ENCODE measurements around the gene CRYBA2.

CRYBA2 gene

DNA sequence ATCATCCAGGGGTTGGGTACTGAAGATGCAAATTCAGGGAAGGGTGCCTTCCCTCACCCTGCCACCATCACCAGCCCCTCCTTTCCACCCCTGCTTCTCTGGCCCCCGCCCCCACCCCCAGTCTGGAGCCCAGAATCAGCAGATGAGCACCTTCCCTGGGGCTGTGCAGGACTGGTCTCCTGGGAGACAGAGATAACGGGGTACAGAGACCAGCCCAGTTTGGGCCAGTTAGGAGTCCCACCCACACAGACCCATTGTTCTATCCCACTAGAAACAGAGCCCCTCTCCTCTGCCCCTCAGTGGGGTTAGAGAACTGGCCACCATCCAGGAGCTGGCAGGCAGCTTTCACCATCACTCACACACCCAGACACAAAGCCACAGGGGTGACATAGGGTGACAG, 4.5 kb upstream of the CRYBA2 start:
- no peaks in the 10 kb centered on the region for H3K9me3 ChIP-seq
- peaks cover 100% of the 10 kb centered on the region for H3K27me3 ChIP-seq
- H3K4me3 ChIP-seq (ENCODE audit: low read depth in 1 of 2, low read length in 1 of 2): no peak overlapping the region
- TF ChIP-seq, protein P1, sequence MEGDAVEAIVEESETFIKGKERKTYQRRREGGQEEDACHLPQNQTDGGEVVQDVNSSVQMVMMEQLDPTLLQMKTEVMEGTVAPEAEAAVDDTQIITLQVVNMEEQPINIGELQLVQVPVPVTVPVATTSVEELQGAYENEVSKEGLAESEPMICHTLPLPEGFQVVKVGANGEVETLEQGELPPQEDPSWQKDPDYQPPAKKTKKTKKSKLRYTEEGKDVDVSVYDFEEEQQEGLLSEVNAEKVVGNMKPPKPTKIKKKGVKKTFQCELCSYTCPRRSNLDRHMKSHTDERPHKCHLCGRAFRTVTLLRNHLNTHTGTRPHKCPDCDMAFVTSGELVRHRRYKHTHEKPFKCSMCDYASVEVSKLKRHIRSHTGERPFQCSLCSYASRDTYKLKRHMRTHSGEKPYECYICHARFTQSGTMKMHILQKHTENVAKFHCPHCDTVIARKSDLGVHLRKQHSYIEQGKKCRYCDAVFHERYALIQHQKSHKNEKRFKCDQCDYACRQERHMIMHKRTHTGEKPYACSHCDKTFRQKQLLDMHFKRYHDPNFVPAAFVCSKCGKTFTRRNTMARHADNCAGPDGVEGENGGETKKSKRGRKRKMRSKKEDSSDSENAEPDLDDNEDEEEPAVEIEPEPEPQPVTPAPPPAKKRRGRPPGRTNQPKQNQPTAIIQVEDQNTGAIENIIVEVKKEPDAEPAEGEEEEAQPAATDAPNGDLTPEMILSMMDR (IDR thresholded peaks at IDR 0.05): no peak
- H3K36me3 ChIP-seq: no peaks in the 10 kb centered on the region
- H3K4me1 ChIP-seq (ENCODE audit: control insufficient read depth in 1 of 2, insufficient read depth in 1 of 2, low read depth in 1 of 2, low read length in 1 of 2): peaks cover 0 to 3% of the 10 kb centered on the region in 2 experiments
- no peak overlapping the region for H3K27ac ChIP-seq

DNA sequence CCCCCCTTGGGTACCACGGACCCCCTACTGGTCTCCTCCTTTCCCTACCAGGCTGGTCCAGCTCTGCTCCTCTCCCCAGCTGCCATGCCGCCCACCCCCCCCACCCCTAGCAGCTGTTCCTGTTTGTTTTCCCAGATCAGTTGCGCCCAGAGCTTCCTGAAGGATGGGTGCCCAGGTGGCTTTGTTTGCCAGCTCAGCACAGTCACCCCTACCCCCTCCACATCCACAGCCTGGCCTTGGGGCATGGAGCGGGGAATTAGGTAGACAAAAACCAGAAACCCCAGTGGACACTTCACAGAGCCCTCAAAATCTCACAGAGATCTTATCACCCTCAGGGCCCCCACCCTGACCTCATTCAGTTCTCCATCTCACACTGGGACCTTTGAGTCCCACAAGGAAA, 3.7 kb upstream of the CRYBA2 start:
- no peaks in the 10 kb centered on the region for H3K9me3 ChIP-seq
- TF ChIP-seq, protein P1 (IDR thresholded peaks at IDR 0.05): no peak
- no peak overlapping the region for H3K27ac ChIP-seq
- H3K4me3 ChIP-seq (ENCODE audit: low read depth in 1 of 2, low read length in 1 of 2): no peak overlapping the region
- H3K27me3 ChIP-seq: peaks cover 100% of the 10 kb centered on the region
- no peaks in the 10 kb centered on the region for H3K36me3 ChIP-seq
- peaks cover 0 to 3% of the 10 kb centered on the region in 2 experiments for H3K4me1 ChIP-seq (ENCODE audit: control insufficient read depth in 1 of 2, insufficient read depth in 1 of 2, low read depth in 1 of 2, low read length in 1 of 2)

DNA sequence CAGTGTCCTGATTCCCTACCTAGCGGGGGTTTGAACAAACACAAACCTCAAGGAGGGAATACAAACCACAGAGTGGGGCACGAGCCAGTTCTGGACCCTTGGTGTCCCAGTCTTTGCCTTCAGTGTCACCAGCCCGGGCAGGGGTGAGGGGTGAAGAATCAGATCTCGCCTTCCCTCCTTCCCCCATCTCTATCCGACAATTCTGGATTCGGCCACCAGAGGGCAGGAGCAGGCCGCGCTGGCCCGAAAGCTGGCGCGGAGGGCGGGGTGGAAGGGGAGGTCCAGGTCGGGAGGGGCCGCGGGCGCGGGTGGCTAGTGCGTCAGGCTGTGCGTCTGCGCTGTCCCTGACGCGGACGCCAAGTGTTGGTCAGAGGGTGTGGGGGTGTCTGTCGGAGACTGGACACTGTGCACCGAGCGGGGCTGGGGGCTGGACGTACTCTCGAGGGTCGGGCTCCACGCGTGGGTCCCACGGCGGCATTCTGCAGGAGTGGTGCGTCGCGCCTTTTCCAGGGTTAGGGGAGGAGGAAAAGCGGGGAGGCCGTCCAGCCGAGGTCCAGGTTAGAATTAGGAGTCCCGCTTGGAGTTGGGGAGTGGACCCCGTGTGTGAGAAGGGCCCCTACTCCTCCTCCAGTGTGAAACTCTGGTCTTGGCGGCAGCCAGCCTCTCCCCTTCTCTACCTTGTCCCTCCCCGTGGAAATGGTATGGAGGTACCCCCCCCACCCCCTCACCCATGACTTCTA, 2.9 kb upstream of the CRYBA2 start:
- TF ChIP-seq, protein P1 (IDR thresholded peaks at IDR 0.05): peak; percentile 67
- Histone ChIP-seq H3K27ac (no peak overlapping the region), H3K27me3 (peaks cover 100% of the 10 kb centered on the region), H3K4me1 (ENCODE audit: control insufficient read depth in 1 of 2, insufficient read depth in 1 of 2, low read depth in 1 of 2, low read length in 1 of 2) (peaks cover 0 to 3% of the 10 kb centered on the region in 2 experiments), H3K4me3 (ENCODE audit: low read depth in 1 of 2, low read length in 1 of 2) (no peak overlapping the region), H3K36me3 (no peaks in the 10 kb centered on the region), H3K9me3 (no peaks in the 10 kb centered on the region)

DNA sequence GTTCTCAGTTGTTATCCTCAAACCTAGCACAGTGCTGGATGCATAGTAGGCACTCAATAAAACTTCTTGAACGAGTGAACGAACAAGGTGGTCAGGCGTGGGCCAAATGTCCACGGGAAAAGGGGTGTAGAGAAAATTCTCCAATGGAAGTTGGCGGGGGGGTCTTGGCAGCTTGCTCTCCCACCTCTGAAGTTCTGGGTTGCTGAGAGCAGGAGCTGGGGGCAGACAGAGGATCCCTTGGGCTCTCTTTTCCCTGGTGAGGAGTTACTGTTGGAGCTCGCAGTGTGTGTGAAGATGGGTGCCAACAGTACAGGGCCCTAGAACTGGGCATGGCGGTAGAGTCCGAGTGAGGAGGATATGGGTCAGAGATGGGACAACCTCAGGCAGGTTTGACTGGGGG, 2.3 kb upstream of the CRYBA2 start:
- no peaks in the 10 kb centered on the region for H3K9me3 ChIP-seq
- H3K36me3 ChIP-seq: no peaks in the 10 kb centered on the region
- TF ChIP-seq, protein P1 (IDR thresholded peaks at IDR 0.05): no peak
- peaks cover 100% of the 10 kb centered on the region for H3K27me3 ChIP-seq
- no peak overlapping the region for H3K27ac ChIP-seq
- peaks cover 0 to 3% of the 10 kb centered on the region in 2 experiments for H3K4me1 ChIP-seq (ENCODE audit: control insufficient read depth in 1 of 2, insufficient read depth in 1 of 2, low read depth in 1 of 2, low read length in 1 of 2)
- H3K4me3 ChIP-seq (ENCODE audit: low read depth in 1 of 2, low read length in 1 of 2): no peak overlapping the region

DNA sequence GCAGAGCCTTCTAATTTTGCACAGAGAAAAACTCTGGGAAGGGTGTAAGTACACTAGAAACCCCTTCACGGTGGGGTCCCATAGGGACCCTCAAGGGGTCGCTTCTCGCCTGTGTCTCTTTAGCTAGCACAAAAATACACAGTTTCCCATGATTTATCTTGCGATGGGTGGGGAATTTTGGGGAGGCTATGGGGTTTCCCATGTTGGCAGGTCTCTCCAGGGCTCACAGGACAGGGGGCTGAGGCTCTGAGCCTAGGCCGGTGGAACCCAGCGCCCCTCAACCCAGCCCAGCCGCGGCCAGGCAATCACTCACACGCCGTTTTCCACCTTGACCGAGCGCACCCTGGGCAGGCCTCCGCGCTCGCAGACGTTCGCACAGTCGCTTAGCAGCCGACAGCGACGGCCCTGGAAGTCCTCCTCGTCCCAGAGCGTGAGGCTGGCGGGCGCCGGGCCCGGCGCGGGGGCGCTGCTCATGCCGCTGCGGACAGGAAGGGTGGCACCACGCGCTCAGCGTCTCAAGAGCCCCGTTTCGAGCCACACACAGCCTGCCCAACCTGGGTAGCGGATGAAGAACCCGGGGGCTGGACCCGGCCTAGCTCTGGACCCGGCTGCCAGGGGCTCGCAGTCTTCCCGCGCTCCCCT, 398 bp downstream of the CRYBA2 start:
- Histone ChIP-seq H3K9me3 (no peaks in the 10 kb centered on the region), H3K4me1 (ENCODE audit: control insufficient read depth in 1 of 2, insufficient read depth in 1 of 2, low read depth in 1 of 2, low read length in 1 of 2) (peaks cover 0 to 3% of the 10 kb centered on the region in 2 experiments), H3K4me3 (ENCODE audit: low read depth in 1 of 2, low read length in 1 of 2) (no peak overlapping the region), H3K27me3 (peaks cover 100% of the 10 kb centered on the region), H3K36me3 (no peaks in the 10 kb centered on the region), H3K27ac (no peak overlapping the region)
- TF ChIP-seq, protein P1 (IDR thresholded peaks at IDR 0.05): no peak

All from neutrophil (primary cell).